Upper lobe of left lung (tissue), 4 donors: ENCODE measurements around the gene OPRL1.

Experiments used
- EP300 ChIP-seq, 4 donors: sonication (generic); formaldehyde crosslinking; IDR thresholded peaks; one replicate each; pipeline ENCODE4 v1.5.1; 2017; ENCODE audit warnings: antibody characterized with exemption in 4 of 4, control low read depth in 2 of 4
- POLR2A ChIP-seq, 4 donors: fragments of 450-650 bp; IDR thresholded peaks; one replicate each; pipeline ENCODE4 v1.5.1; 2016 to 2017; ENCODE audit warnings: antibody characterized with exemption in 4 of 4, mild to moderate bottlenecking in 2 of 4
- POLR2AphosphoS5 ChIP-seq, 2 donors: sonication (generic); formaldehyde crosslinking; IDR thresholded peaks; one replicate each; pipeline ENCODE4 v1.5.1; 2017; ENCODE audit warnings: antibody characterized with exemption in 2 of 2
- TF ChIP-seq, protein P1 (sequence below), 6 experiments: fragments of 450-650 bp in 4 of 6; fragments of 200-600 bp in 2 of 6; sonication (generic) in 2 of 6; IDR thresholded peaks; one replicate each; pipeline ENCODE4 v1.5.1; 2016 to 2019; ENCODE audit warnings: antibody characterized with exemption in 6 of 6

- TF ChIP-seq, protein P1, sequence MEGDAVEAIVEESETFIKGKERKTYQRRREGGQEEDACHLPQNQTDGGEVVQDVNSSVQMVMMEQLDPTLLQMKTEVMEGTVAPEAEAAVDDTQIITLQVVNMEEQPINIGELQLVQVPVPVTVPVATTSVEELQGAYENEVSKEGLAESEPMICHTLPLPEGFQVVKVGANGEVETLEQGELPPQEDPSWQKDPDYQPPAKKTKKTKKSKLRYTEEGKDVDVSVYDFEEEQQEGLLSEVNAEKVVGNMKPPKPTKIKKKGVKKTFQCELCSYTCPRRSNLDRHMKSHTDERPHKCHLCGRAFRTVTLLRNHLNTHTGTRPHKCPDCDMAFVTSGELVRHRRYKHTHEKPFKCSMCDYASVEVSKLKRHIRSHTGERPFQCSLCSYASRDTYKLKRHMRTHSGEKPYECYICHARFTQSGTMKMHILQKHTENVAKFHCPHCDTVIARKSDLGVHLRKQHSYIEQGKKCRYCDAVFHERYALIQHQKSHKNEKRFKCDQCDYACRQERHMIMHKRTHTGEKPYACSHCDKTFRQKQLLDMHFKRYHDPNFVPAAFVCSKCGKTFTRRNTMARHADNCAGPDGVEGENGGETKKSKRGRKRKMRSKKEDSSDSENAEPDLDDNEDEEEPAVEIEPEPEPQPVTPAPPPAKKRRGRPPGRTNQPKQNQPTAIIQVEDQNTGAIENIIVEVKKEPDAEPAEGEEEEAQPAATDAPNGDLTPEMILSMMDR (IDR thresholded peaks at IDR 0.05), result no peak
- TF ChIP-seq POLR2AphosphoS5 (IDR thresholded peaks at IDR 0.05) (no peak), EP300 (IDR thresholded peaks at IDR 0.05) (no peak), POLR2A (IDR thresholded peaks at IDR 0.05) (no peak)
Observed at GRCh38 chr20:64145458-64146300, 65.8 kb downstream of the OPRL1 start.
